Activated naive CD4-positive, alpha-beta T cell treated with anti-CD3 and anti-CD28 coated beads, Interleukin-2, amount 50 U/mL, for 16 hours (primary cell): Measurements from ENCODE around the gene EBF3.

Source experiments
- DNase-seq: peaks from one replicate; pipeline ENCODE4 v3.0.0-alpha.2; 2020

Gene EBF3

DNA sequence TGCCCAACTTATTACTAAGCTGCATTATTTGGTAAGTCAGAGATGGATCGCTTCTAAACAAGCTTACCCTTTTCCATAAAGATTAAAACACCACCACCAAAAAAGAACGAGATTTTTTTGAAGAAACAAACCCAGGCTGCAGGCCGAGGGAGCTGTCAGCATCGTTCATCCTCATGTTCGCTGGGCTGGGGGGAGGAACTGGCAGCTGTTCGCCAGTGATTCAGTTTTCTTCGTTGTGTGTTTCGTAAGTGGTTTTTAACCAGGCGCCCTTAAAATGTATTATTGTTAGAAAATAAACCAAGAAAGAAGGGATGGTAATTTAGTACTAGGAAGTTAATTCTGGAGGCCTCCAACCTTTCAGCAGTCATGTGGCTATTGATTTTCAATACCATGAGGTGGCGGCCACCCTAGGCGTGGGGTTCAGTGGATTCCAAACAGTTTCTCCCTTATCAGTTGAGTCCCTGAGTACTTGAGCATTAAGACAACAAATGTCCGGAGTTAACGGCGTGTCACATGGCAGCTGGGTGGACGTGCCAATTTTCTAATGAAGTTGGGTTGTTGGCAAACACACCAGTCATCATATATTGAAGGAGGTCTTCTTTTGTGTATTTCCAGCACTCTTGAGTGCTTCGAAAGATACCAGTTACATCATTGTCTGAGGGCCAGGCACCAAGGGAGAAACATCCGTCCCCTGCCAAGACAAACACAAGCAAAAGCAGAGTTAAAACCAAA, 173.2 kb downstream of the EBF3 start:
- DNase-seq: no peak

- no peak for DNase-seq
Observed at GRCh38 chr10:129788215-129788614, 175.9 kb downstream of the EBF3 start.

GRCh38 chr10:129787557-129787956, 176.5 kb downstream of the EBF3 start:
- no peak for DNase-seq

DNA sequence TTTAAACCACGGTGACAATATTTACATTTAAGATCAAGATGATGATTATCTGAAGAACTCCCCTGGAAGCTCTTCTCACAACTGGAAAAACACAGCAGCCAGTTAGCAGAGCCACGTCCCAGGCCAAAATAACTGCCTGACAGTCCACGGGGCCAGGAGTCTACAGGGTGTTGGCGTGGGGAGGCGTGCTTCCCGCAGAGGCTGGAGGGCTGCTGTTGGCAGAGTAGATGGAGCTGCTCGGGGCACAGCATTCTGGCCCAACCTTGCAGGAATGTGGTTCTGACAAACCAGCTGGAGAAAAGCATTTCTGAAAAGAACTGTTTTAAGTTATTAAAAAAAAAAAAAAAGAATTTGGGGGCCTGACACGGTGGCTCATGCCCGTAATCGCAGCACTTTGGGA, 177.9 kb downstream of the EBF3 start:
- DNase-seq: no peak

- no peak for DNase-seq
Observed at GRCh38 chr10:129785536-129785981, 178.5 kb downstream of the EBF3 start.
